GM12875 (cell line): ENCODE results near the gene LRRC3B.

Experiments
- H3K4me3 ChIP-seq: one replicate; pipeline ENCODE4 v1.5.1; 2011; ENCODE audit warnings: low read depth, low read length, control low read depth
- CTCF ChIP-seq: IDR thresholded peaks from 2 replicates; pipeline ENCODE4 v1.5.1; 2011; ENCODE audit warnings: low read depth, mild to moderate bottlenecking, control low read depth, inconsistent platforms, low read length, moderate library complexity, borderline replicate concordance; ENCODE audit not compliant: insufficient read depth

The LRRC3B gene

GRCh38 chr3:26622621-26623418 lies at the start of gene LRRC3B:
Gene LRRC3B (plus strand): TSS chr3:26622772. CDS start chr3:26709673, 86,901 bp downstream.
- H3K4me3 ChIP-seq = no peak within 1 kb of the TSS
- TF ChIP-seq CTCF = no peak

- H3K4me3 ChIP-seq = no peak overlapping the region
- no peak for TF ChIP-seq CTCF
Observed at GRCh38 chr3:26574766-26575165, 47.8 kb upstream of the LRRC3B start.

- no peak for TF ChIP-seq CTCF
- no peak overlapping the region for H3K4me3 ChIP-seq
Observed at GRCh38 chr3:26579116-26579515, 43.5 kb upstream of the LRRC3B start.

- no peak overlapping the region for H3K4me3 ChIP-seq
- TF ChIP-seq CTCF = no peak
Observed at GRCh38 chr3:26587571-26587970, 35.0 kb upstream of the LRRC3B start.

- TF ChIP-seq CTCF = no peak
- no peak overlapping the region for H3K4me3 ChIP-seq
Observed at GRCh38 chr3:26588931-26589330, 33.6 kb upstream of the LRRC3B start.

- TF ChIP-seq CTCF = no peak
- no peak overlapping the region for H3K4me3 ChIP-seq
Observed at GRCh38 chr3:26589678-26590077, 32.9 kb upstream of the LRRC3B start.

GRCh38 chr3:26590919-26591484 lies 31.6 kb upstream of the LRRC3B start:
- H3K4me3 ChIP-seq = no peak overlapping the region
- no peak for TF ChIP-seq CTCF
